Natural killer cell treated with Interleukin-12 subunit alpha and Interleukin-12 subunit beta and Interleukin-15 and Interleukin-18, amount 100 ng/mL, for 72 hours (primary cell): ENCODE data around the gene PTH. TPM values are rescaled to one million over a fixed set of nuclear protein-coding genes. Genes with fewer than 3 reads are reported as not detected.

Experiments
- ATAC-seq, 2 donors: fragments of 150-1000 bp; cut with Tn5 transposase in 1 of 2; sonication (Bioruptor Pico), chemical (Tn5 transposase) in 1 of 2; 2 replicates each; pipeline ENCODE4 v1.10.0; 2021
- DNase-seq: peaks from one replicate; pipeline ENCODE4 v3.0.0; 2022; ENCODE audit warnings: low spot score
- H3K27ac Mint-ChIP-seq, 2 donors: 1 replicate in 1 of 2; 2 replicates in 1 of 2; pipeline ENCODE4 v1.8.0; 2022; ENCODE audit warnings: mixed read lengths in 2 of 2, mild to moderate bottlenecking in 1 of 2, moderate library complexity in 1 of 2
- H3K27me3 Mint-ChIP-seq, 2 donors: 1 replicate in 1 of 2; 2 replicates in 1 of 2; pipeline ENCODE4 v1.8.0; 2022; ENCODE audit warnings: mixed read lengths in 2 of 2
- H3K36me3 Mint-ChIP-seq: one replicate; pipeline ENCODE4 v1.8.0; 2022; ENCODE audit warnings: mixed read lengths
- H3K4me1 Mint-ChIP-seq, 2 donors: 1 replicate in 1 of 2; 2 replicates in 1 of 2; pipeline ENCODE4 v1.8.0; 2022; ENCODE audit warnings: low read depth in 2 of 2, mixed read lengths in 2 of 2, mild to moderate bottlenecking in 1 of 2
- H3K4me3 Mint-ChIP-seq: one replicate; pipeline ENCODE4 v1.8.0; 2022; ENCODE audit warnings: mixed read lengths
- H3K9me3 Mint-ChIP-seq: 2 replicates; pipeline ENCODE4 v1.8.0; 2022; ENCODE audit warnings: mixed read lengths
- total RNA-seq, 2 donors: library from RNA; stranded (reverse); gene quantifications; one replicate each; pipeline ENCODE4 v1.2.3, GENCODE V29; 2022

The PTH gene
- total RNA-seq, 2 donors from 2014 or later, result not detected

DNA sequence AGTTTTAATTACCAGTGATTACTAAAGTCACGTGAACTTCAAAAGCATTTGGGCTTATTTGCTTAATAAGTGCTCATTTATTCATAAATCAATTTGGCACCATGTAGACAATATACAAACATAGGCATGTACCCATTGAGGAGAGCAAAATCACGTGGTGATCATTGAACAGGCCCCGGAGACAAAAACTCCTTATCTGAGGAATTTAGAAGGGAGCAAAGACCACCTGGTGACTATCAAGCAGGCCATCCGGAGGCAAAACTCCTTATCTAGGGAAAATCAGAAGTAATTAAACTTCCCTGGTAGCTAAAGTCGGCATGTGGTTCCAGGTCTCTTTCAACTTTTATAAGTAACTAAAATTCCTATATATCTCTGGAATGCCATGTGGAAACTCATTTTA is 27.0 kb downstream of the PTH start:
- Mint-ChIP-seq H3K27ac (no peak overlapping the region), H3K4me1 (peaks cover 4 to 6% of the 10 kb centered on the region in 2 donors), H3K9me3 (no peaks in the 10 kb centered on the region), H3K27me3 (peaks cover 4 to 7% of the 10 kb centered on the region in 2 donors), H3K4me3 (no peak overlapping the region), H3K36me3 (no peaks in the 10 kb centered on the region)
- DNase-seq (no peak), ATAC-seq (no peak)

DNA sequence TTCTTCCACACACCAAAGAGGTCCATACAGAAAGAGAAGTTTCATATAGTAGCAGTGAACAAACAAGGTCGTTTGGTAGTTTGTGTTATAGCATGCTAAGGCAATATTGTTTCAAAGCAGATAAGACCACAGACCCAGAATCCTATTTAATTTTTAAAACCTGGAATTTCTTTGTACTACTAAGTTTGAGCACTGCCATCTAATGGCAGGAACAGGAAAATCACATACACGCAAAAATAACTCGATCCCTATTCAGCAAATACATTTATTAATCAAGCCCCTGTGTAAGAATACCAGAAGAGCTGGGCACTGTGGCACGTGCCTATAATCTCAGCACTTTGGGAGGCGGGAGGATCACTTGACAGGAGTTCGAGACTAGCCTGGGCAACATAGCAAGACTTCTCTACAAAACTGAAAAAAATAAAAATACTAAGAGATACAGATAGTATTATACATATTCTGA is 29.9 kb downstream of the PTH start:
- H3K4me1 Mint-ChIP-seq, result peaks cover 21 to 25% of the 10 kb centered on the region in 2 donors
- H3K27me3 Mint-ChIP-seq, result peaks cover 4 to 7% of the 10 kb centered on the region in 2 donors
- no peaks in the 10 kb centered on the region for H3K36me3 Mint-ChIP-seq
- H3K4me3 Mint-ChIP-seq, result no peak overlapping the region
- ATAC-seq, result no peak
- no peak for DNase-seq
- H3K9me3 Mint-ChIP-seq, result no peaks in the 10 kb centered on the region
- H3K27ac Mint-ChIP-seq, result peak overlapping the region in 1 of 2 donors; percentile 76

DNA sequence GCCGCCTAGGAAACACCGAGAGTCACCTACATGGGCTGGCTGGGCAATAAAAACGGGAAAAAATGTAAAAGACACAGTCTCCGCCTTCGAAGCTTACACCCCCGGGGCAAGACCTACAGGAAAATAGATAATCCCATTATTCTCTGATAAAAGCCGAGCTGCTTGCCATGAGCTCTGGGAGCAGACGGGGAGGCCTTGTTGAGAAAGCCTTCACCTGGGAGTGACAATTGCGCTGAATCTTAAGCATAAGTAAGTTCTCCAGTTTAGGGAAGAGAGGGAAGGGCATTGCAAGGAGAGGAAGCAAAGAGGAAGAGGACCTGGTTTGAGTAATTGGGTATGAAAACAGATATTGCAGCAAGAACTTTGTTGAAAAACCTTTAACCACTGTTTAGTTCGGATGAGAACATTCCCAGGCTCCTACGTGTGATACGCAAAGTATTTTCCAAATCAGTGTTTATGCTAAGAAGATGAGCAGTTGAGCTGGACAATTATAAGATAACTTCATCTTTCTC is 32.0 kb downstream of the PTH start:
- peaks cover 34 to 37% of the 10 kb centered on the region in 2 donors for H3K4me1 Mint-ChIP-seq
- no peaks in the 10 kb centered on the region for H3K36me3 Mint-ChIP-seq
- H3K4me3 Mint-ChIP-seq, result peak overlapping the region; percentile 97
- no peak for ATAC-seq
- H3K27me3 Mint-ChIP-seq, result no peaks in the 10 kb centered on the region
- no peak for DNase-seq
- peak overlapping the region; percentile 90 to 99 for H3K27ac Mint-ChIP-seq
- no peaks in the 10 kb centered on the region for H3K9me3 Mint-ChIP-seq

GRCh38 chr11:13462901-13463778 is 32.7 kb downstream of the PTH start, which contains the start of gene BTBD10:
BTBD10 (minus strand) TSS chr11:13463222; CDS start chr11:13445124, 18,098 bp downstream.
- H3K9me3 Mint-ChIP-seq, result no peaks in the 10 kb centered on the region
- H3K4me1 Mint-ChIP-seq, result peaks cover 34 to 37% of the 10 kb centered on the region in 2 donors
- H3K4me3 Mint-ChIP-seq, result peak within 1 kb of the TSS; percentile 97
- peak within 1 kb of the TSS; percentile 90 to 99 for H3K27ac Mint-ChIP-seq
- ATAC-seq (peak; percentile 99 to 100), DNase-seq (peak; percentile 94)
- no peaks in the 10 kb centered on the region for H3K27me3 Mint-ChIP-seq
- no peaks in the 10 kb centered on the region for H3K36me3 Mint-ChIP-seq

DNA sequence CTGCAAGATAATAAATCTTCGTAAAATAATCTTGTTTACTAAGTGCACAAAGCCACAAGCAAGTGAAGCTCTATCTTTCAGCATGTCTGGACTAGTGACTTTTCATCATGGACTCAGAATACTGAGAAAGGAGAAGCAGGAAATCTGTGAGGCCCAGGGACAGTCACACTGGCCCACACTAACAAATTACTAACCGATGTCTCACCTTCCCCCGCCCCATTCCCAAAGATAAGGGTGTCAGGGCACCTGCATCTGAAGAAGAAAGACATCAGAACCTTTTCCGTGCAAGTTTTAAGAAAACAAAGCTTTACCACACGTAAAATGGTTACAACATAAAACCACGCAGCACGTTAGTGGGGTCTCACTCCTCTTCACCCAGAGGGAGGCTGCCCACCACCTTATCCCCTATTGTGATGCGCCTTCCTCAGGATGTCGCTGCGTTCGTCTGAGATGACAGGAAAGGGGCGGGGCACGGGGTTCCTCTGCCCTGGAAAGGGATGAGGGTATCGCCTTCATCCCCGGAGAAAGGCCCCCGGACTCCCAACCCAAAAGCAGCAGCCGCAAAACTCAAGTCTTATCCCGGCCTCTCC is 33.4 kb downstream of the PTH start:
- Mint-ChIP-seq H3K4me3 (peak overlapping the region; percentile 97), H3K27me3 (no peaks in the 10 kb centered on the region), H3K4me1 (peaks cover 34 to 37% of the 10 kb centered on the region in 2 donors), H3K27ac (peak overlapping the region; percentile 90 to 99), H3K9me3 (no peaks in the 10 kb centered on the region), H3K36me3 (no peaks in the 10 kb centered on the region)
- peak; percentile 59 to 68 for ATAC-seq
- DNase-seq, result peak; percentile 73

DNA sequence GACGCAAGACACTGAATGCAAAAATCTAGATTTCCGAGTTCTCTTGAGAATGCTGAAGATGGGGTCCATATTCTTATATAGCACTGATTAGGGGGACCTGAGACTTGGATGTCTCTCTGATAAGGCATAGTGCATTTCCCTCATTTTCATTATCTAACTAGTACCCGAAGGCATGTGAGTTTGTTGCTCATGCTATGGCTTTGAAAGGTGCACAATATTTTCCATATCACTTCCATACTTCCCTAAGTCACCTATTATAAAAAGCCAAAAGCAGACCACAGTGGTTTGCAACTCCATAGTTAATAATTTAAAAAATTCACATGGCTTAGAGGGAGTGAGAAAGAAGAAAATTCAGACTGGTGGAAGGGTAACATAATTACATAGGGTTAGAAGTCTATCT is 34.5 kb downstream of the PTH start:
- peak overlapping the region; percentile 97 for H3K4me3 Mint-ChIP-seq
- no peaks in the 10 kb centered on the region for H3K36me3 Mint-ChIP-seq
- DNase-seq, result no peak
- H3K9me3 Mint-ChIP-seq, result no peaks in the 10 kb centered on the region
- no peaks in the 10 kb centered on the region for H3K27me3 Mint-ChIP-seq
- H3K27ac Mint-ChIP-seq, result peak overlapping the region in 1 of 2 donors; percentile 99
- peaks cover 34 to 37% of the 10 kb centered on the region in 2 donors for H3K4me1 Mint-ChIP-seq
- ATAC-seq, result no peak

DNA sequence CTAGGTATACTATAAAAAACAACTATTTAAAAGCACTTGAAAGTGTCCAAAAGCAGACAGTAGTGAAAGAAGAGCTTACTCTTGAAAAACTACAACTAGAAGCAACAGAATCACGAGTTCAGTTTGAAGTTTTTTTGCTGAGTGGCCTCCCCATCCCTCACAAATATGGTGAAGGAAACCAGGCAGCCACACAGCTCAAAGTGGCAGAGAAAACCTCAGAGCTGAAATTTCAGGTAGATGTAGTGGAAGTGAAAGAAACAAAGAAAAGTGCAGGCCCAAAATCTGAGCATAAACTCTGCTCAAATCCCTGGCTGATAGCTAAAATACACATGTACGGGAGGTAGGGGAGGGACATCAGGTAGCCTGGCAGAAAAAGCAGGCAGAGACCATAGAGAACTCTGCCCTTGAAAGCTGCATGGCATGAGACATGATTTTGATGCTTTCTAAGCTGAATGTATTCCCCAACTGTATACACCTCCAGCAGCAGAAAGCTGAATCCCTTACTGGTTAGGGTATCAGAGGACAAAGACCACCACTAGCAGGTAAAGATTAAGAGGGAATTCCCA is 44.9 kb downstream of the PTH start:
- H3K4me3 Mint-ChIP-seq, result no peak overlapping the region
- no peak for DNase-seq
- peaks cover 42 to 44% of the 10 kb centered on the region in 2 donors for H3K4me1 Mint-ChIP-seq
- H3K36me3 Mint-ChIP-seq, result no peaks in the 10 kb centered on the region
- H3K27ac Mint-ChIP-seq, result peak overlapping the region in 1 of 2 donors; percentile 43
- H3K27me3 Mint-ChIP-seq, result no peaks in the 10 kb centered on the region
- no peaks in the 10 kb centered on the region for H3K9me3 Mint-ChIP-seq
- no peak for ATAC-seq

GRCh38 chr11:13449522-13449921 is 46.3 kb downstream of the PTH start:
- H3K4me1 Mint-ChIP-seq, result peaks cover 39 to 40% of the 10 kb centered on the region in 2 donors
- no peak for DNase-seq
- ATAC-seq, result no peak
- H3K27me3 Mint-ChIP-seq, result no peaks in the 10 kb centered on the region
- H3K4me3 Mint-ChIP-seq, result no peak overlapping the region
- H3K36me3 Mint-ChIP-seq, result no peaks in the 10 kb centered on the region
- no peaks in the 10 kb centered on the region for H3K9me3 Mint-ChIP-seq
- no peak overlapping the region for H3K27ac Mint-ChIP-seq

DNA sequence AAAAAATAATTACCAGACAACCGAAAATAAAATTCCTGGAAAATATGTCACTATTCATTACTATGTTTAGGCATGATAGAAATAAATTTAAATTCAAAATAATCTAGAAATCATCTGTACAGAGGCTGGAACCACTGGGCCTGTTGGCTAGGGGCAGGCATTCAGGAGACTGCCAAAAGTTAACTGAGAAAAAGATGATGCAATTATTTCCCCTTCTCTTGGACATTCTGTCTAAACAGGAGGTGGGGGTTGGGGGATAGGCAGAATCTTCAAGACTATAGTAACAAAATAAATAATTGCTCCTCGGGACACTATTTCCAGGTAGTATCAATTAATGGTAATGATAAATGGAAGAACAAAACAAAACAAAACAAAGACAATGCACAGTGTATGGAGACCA is 46.9 kb downstream of the PTH start:
- Mint-ChIP-seq H3K4me1 (peaks cover 39 to 40% of the 10 kb centered on the region in 2 donors), H3K9me3 (no peaks in the 10 kb centered on the region), H3K36me3 (no peaks in the 10 kb centered on the region), H3K27me3 (no peaks in the 10 kb centered on the region), H3K27ac (peak overlapping the region in 1 of 2 donors; percentile 15), H3K4me3 (no peak overlapping the region)
- DNase-seq, result no peak
- no peak for ATAC-seq

DNA sequence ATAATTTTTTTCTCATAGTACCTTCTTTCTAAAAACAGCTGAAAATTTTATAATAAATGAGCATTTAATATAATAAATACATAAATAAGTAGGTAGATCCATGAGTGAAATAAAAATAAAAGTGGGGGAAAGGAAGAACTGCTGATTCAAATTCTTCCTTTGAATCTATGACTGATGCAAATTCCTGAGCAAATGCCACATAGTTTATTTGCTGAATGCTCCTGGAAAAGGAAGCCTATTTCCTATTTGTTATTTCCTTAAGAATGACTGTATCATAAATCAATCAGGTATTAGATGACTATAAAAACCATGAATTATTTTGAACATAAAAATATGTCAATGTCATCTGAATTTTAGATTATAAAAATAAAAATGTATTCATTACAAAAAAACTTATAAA is 49.4 kb downstream of the PTH start:
- H3K27ac Mint-ChIP-seq, result no peak overlapping the region
- H3K4me1 Mint-ChIP-seq, result peaks cover 33 to 38% of the 10 kb centered on the region in 2 donors
- no peaks in the 10 kb centered on the region for H3K27me3 Mint-ChIP-seq
- ATAC-seq (no peak), DNase-seq (no peak)
- no peaks in the 10 kb centered on the region for H3K36me3 Mint-ChIP-seq
- no peak overlapping the region for H3K4me3 Mint-ChIP-seq
- no peaks in the 10 kb centered on the region for H3K9me3 Mint-ChIP-seq

DNA sequence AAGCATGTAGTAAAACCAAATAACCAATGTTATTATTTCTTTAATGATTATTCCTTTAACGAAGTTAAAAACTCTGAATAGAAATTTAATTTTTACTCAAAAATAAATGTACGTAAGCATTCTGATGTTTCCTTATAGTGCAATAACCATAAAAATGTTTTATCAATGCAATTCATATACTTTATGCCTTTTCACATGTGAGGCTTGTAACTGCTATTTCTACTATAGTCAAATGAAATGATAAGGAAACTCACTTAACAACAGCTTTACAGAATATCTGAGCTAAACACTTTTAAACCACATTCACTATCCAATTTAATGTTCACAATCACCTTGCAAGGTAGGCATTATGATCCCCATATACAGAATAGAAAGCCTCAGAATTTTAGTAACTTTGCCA is 50.2 kb downstream of the PTH start:
- Mint-ChIP-seq H3K36me3 (no peaks in the 10 kb centered on the region), H3K27ac (no peak overlapping the region), H3K27me3 (no peaks in the 10 kb centered on the region), H3K4me3 (no peak overlapping the region), H3K9me3 (no peaks in the 10 kb centered on the region), H3K4me1 (peaks cover 24 to 30% of the 10 kb centered on the region in 2 donors)
- ATAC-seq, result no peak
- DNase-seq, result no peak
